Activated CD8-positive, alpha-beta memory T cell treated with anti-CD3 and anti-CD28 coated beads for 48 hours (primary cell): Measurements from ENCODE around the gene SOCS2.

Experiments used
- DNase-seq, 3 experiments: peaks; one replicate each; pipeline ENCODE4 v3.0.0-alpha.2; 2020; ENCODE audit warnings: low read depth in 2 of 3, low spot score in 2 of 3

Gene SOCS2

GRCh38 chr12:93565760-93566159, 6.7 kb upstream of the SOCS2 start:
- DNase-seq = no peak

GRCh38 chr12:93567174-93567573, 5.3 kb upstream of the SOCS2 start:
- no peak for DNase-seq

GRCh38 chr12:93568091-93568490, 4.4 kb upstream of the SOCS2 start:
- DNase-seq = no peak

DNA sequence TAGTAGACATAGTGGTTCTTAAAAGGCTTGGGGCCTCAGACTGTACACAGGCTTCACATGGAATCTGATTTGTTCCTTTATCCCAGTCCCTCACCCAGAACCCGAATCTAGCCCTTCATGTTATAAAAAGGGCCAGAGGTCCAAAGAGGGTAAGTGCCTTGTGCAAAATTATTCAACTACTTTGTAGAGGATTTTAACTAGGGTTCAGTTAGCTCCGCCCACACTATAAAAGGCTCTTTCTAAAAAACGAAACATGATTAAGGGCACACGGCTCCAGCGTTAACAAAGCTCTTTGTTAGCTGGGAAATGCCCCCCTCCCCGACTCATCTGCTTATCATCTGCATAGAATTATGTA, 3.2 kb upstream of the SOCS2 start:
- no peak for DNase-seq

- peak; percentile 50 to 59 (median 51) for DNase-seq
These were observed 2.6 kb upstream of the SOCS2 start for GRCh38 chr12:93569656-93570551.

DNA sequence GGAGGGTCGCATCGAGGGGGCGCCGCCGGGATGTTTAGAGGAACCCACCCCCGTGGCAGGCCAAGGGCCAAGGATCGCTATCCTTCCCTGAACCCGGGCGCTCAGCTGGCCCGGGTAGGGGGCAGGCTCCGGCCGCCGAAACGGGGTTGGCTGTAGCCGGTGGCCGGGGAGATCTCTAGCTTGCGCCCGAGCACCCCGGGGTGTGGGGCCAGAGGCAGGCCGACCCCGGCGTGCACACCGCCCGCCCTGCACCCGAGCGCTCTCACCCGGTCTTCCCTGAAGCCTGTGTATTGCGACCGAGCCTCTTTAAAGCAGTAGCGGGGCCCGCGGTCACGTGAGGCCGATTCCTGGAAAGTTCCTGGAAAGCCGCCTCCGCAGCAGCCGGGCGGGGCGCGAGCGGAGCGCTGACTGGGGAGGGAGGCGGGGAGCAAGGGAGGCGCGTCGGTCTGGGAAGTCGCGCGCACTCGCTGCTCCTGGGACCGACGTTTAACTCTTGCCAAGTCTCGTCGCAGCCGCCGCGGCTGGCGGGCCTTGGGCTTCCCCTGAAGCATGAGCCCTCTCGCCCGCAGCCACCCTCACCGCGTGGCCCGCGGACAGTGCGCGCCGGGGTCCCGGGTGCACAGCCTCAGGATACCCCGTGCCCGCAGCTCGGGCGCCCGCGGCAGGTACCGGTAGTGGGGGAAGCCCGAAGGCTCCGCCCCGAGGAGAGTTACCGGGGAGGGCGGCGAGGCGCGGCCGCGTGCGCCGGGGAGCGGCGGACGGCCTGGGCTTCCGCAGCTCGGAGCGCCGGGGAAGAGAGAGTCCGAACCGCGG, 1.7 kb upstream of the SOCS2 start:
- peak; percentile 74 to 83 (median 80) for DNase-seq

DNA sequence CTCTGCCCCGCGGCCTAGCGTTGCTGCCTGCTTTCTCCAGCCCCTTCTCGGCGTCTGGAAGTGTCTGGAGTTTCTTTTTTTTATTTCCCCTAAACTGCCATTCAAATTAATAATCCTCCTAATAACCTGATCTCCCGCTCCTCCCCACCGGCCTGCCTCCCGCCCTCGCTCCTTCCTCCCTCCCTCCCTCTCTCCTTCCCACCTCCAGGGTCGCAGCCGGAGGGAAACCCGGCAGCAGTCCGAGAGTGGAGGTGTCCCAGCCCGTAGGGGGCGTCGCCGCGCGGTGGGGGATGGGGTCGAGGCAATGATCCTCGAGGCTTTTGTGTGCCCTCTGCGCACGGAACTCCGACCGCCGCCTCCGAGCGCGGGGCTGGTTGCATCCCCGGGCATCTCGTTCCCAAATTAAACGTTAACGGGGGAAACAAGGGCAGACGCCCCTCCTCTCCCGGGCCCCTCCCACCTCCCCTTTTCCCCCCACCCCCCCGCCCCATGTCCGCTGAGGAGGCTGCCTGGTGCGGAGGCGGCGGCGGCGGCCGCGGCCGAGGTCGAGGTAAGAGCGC, 1.0 kb upstream of the SOCS2 start:
- peak; percentile 32 to 52 (median 50) for DNase-seq

DNA sequence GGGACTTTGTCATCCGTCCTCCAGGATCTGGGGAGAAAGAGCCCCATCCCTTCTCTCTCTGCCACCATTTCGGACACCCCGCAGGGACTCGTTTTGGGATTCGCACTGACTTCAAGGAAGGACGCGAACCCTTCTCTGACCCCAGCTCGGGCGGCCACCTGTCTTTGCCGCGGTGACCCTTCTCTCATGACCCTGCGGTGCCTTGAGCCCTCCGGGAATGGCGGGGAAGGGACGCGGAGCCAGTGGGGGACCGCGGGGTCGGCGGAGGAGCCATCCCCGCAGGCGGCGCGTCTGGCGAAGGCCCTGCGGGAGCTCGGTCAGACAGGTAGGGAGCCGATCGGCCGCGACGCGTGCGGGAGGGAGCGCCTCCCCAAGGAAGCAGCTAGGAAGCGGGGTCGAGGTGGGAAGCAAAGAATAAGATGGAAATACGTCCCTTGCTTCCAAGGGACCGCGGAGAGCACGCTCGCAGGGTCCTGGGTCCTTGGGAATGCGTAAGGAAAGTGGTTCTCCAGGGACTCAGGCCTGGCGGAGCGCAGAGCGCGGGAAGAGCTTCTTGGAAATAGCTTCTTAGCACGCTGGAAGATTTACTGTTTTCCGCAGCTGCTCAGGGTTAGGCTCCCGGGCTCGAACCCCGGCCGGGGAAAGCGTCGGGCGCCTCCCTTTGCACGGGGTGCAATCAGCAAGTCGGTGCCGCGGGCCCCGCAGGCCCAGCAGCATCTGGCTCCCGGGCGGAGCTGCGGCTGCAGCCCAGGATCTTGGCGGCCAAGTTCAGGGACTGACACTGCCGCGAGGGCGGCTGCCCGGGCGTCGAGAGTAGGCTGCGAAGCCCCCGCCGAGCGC, 457 bp downstream of the SOCS2 start:
- peak; percentile 3 to 20 (median 12) for DNase-seq

GRCh38 chr12:93573552-93574223, 1.2 kb downstream of the SOCS2 start:
- peak in 1 of 3 experiments; percentile 2 for DNase-seq

DNA sequence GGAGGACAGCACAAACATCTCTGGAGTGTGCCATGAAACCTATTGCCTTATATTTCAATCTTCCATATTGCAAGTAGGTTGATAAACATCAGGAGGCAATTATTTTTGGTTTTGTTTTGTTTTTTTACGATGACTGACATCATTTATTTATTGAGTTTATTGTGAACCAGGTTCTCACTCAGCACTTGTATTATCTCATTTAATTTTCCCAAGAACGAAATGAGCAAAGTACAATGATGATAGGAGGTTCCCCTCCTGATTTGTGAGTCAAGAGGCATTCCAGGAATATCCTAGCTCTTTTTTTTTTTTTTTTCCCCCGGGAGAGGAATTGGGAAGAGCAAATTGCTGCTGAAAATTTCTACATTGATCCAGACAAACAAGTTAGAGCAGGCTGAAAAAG, 4.7 kb downstream of the SOCS2 start:
- no peak for DNase-seq

- no peak for DNase-seq
These were observed 5.7 kb downstream of the SOCS2 start for GRCh38 chr12:93578221-93578620.

- DNase-seq = no peak
These were observed 8.2 kb downstream of the SOCS2 start for GRCh38 chr12:93580682-93581081.

- DNase-seq = no peak
These were observed 8.9 kb downstream of the SOCS2 start for GRCh38 chr12:93581370-93581769.

- no peak for DNase-seq
These were observed 9.9 kb downstream of the SOCS2 start for GRCh38 chr12:93582351-93582750.

DNA sequence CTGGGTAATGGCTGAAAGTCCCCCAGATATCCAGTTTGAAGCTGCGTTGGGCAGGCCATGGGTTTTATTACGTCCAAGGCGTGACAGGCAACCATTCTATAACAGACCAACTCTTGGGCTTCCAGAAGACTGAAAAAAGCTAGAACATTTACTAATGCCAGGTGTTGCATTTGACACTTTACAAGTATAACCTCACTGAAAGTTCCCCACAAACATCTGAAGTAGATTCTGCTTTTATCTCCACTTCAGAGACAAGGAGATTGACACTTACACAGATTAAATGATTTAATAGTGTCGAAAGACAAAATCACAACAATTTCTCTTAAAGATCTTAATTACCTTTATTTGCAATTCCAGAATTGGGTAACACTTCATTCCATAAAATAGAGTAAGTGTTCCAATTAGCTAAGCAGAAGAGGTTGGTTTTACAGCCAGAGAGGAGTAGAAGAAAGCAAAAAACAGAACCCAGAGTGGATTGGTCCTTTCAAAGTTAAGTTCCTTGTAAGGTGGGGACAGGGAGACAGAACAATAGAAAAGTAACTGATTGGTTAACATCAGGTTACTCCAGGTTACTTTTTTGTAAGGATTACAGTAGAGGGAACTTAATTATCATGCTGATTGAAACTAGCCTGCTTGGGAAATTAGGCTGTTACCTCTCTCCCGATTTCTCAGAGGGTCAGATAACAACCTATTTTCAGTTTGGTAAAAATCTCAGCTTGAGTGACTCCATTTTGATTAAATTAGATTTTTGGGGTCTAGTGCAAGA, 11.3 kb downstream of the SOCS2 start:
- no peak for DNase-seq

DNA sequence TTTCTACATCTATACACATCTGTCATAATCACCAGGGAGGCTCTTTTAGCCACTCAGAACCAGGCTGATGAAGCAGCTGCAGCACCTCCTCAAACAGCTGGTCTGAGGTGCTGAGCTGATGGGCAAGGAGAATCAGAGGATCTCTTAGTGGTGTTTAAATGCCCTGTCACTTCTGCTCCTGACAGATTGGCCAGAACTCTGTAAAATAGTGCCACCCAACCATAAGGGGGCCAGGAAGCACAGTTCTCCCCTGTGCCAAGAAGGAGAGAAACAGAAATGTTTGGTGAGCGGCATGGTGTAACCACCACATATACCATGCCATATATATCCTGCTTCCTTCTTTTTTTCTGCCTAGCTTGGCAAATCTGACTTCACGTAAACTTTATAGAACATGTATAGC, 12.8 kb downstream of the SOCS2 start:
- no peak for DNase-seq

DNA sequence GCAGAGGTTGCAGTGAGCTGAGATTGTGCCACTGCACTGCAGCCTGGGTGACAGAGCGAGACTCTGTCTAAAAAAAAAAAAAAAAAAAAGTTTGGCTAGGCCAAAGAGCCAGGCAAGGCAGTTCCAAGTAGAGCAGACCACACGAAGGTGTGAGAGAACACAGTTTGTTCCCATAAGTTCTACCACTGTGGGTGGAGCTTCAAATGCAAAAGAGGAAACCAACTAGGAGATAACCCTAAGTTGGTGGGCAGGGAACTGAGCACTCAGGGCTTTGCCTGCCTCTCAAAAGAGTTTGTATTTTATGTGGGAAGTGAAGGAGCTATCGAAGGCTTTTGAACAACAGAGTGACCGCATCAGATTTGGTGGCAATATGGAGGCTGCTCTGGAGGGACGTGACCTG, 15.1 kb downstream of the SOCS2 start:
- DNase-seq = no peak

GRCh38 chr12:93589081-93589480, 16.6 kb downstream of the SOCS2 start:
- no peak for DNase-seq

GRCh38 chr12:93591137-93591868, 18.8 kb downstream of the SOCS2 start:
- peak; percentile 2 to 6 (median 2) for DNase-seq
